HG03025 (cell line): Measurements from ENCODE around the gene MAGEB3.
"Not testable (repeated sequence)": the region's sequence is repeated elsewhere in the genome, so short reads cannot be mapped to it uniquely, and the experiment has no call there.

Source experiments
- ATAC-seq: cut with Tn5 transposase; IDR thresholded peaks from one replicate; pipeline ENCODE4 v1.9.1; 2021; ENCODE audit warnings: mild to moderate bottlenecking, moderate library complexity; ENCODE audit not compliant: unreplicated experiment, low FRiP score

The MAGEB3 gene, protein sequence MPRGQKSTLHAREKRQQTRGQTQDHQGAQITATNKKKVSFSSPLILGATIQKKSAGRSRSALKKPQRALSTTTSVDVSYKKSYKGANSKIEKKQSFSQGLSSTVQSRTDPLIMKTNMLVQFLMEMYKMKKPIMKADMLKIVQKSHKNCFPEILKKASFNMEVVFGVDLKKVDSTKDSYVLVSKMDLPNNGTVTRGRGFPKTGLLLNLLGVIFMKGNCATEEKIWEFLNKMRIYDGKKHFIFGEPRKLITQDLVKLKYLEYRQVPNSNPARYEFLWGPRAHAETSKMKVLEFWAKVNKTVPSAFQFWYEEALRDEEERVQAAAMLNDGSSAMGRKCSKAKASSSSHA

DNA sequence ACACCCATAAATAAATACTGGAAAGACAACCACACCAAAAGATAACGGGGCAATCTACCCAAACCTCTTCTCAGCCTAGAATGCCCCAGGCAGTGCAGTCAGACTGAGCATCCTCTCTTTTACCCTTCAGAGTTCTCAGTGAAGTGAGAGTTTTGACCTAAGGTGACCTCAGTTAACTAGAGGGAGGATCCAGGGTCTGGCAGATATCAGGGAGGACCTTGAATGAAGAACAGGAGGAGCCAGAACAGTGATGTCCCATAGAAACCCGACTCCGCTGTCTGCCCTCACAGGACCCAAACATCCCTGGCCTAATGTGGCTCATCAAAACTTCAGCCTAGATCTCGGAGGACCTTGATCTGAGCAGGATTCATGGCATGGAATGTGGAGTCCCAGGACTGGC, at the start of gene MAGEB3:
MAGEB3 (plus strand) TSS at position 263 of the 400 bp plus-strand sequence. CDS start 5,268 bp downstream, outside the sequence.
- no peak for ATAC-seq

DNA sequence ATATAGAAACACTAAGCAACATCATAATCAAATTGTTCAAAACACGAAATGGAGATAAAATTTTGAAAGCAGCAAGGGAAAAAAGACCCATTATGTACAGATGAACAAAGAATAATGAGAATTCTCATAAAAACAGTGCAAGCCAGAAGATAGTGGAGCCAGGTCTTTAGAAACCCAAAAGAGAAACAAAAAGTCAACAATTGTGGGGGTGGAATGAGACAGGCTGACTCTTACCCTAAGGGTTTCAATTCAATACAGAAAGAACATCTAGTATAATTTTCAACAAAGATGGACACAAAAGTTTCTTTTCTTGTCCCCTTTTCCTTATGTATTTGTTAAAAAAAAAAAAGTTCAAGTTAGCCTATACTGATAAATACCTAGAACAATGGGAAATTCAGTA, 49.1 kb upstream of the MAGEB3 start:
- ATAC-seq: peak; percentile 87

DNA sequence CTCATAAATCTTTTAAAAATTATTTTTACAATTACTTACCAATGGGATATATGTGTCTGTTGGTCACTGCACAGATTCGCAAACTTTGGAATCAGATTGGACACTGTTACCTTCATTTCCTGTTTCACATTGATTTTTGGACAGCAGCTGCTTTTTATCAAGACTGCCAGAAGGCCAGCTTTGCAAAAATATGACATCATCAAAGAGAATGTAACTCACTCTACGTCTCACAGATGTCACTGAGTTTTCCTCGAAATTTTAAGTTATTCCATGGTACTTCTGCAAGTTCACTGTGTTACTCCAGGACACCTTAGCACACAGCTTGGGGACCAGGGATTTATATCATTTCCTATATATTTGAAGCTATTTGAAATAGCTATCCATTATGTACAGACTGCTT, 46.9 kb upstream of the MAGEB3 start:
- ATAC-seq: no peak

- no peak for ATAC-seq
Measured at GRCh38 chrX:30190426-30190825, 40.0 kb upstream of the MAGEB3 start.

DNA sequence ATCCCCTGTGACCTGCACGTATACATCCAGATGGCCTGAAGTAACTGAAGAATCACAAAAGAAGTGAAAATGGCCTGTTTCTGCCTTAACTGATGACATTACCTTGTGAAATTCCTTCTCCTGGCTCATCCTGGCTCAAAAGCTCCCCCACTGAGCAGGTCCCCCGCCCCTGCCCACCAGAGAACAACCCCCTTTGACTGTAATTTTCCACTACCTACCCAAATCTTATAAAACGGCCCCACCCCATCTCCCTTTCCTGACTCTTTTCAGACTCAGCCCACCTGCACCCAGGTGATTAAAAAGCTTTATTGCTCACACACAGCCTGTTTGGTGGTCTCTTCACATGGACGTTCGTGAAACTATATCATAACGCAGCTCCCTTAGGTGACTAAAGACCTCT, 36.5 kb upstream of the MAGEB3 start:
- ATAC-seq: not testable (repeated sequence)

DNA sequence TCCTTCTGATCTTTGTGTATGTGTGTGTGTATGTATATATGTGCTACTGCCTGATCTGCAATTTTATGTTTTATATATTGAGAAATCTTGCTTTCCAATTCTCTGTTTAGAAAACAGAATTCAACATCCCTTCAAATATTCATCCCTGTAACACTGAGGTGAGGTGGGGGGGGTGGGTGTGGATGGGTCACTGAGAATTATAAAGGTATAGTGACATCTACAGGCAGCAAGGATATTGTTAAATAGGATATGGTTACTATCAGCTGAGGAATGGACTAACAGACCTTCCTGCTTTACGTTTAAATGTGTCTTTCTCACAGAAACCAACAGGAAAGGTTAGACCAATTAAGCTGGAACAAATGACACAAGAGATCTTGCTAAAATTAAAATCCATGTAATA, 34.1 kb upstream of the MAGEB3 start:
- no peak for ATAC-seq

GRCh38 chrX:30212172-30212571, 18.3 kb upstream of the MAGEB3 start:
- ATAC-seq: no peak

- ATAC-seq: no peak
Measured at GRCh38 chrX:30215357-30215843, 15.1 kb upstream of the MAGEB3 start, which contains the start of gene MAGEB2. Gene MAGEB2, plus strand, starts transcription at chrX:30215563. Its CDS starts 3,018 bp downstream, at chrX:30218581.

DNA sequence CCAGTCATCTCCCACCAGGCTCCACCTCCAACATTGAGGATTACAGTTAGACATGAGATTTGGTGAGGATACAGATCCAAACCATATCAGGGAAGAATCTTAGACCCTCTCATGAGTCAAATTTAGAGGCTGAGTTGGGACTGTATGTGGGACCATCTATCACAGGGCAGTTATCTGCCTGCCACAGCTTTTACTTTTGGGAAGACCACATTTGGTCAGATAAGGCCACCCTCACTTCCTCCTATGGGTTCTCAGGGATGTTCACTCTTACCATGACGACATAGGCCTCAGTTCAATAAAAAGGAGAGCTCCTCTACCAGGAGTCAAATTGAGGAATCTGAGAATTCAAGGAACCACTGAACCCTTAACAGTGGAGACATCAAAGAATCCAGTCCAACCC, 13.0 kb upstream of the MAGEB3 start:
- ATAC-seq: no peak

DNA sequence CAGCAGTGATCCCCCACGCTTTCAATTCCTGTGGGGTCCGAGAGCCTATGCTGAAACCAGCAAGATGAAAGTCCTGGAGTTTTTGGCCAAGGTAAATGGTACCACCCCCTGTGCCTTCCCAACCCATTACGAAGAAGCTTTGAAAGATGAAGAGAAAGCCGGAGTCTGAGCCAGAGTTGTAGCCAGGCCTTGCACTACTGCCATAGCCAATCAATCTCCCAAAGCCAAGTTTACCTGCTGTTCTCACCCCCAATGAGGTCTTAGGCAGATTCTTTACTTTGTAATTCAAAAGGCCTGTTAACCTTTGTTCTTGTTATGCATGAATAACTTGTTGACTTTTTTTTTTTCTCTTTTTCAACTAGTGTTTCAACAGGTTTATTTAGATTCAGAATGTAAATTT, 11.1 kb upstream of the MAGEB3 start:
- no peak for ATAC-seq

DNA sequence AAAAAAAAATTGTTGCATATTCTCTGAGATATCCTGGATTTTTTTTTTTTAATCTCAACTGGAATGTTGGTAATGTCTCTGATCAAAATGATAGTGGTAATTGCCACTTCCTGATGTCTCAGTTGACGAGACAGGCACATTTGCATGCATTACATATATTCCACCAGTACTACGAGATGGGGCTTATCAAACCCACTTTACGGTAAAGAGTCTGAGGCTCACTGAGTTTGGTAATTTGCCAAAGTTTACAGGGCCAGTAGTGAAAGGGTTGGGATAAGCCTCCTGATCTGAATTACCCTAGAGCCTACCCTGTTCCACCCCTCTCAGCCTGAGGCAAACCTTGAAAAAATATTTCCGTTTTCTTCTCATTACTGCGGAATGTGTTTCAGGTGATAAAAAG, 9.8 kb upstream of the MAGEB3 start:
- ATAC-seq: no peak

DNA sequence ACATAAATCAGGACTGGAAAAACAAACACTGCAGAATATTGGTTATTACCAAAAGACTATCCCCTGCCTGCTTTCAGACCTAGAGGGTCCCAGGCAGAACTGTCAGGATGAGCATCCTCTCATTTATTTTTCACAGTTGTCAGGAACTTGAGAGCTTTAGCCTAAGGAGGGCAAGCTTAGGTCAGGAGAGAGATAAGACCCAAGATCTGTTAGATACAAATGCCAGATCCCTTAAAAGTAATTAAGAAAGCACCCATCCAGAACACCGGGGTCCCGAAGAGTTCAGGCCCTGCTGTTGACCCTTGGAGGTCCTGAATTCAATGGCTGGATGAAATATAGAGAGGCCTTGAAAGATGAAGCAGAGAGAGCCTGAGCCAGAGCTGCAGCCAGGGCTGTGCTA, 5.9 kb upstream of the MAGEB3 start:
- no peak for ATAC-seq

- no peak for ATAC-seq
Measured at GRCh38 chrX:30228526-30228925, 1.9 kb upstream of the MAGEB3 start.

DNA sequence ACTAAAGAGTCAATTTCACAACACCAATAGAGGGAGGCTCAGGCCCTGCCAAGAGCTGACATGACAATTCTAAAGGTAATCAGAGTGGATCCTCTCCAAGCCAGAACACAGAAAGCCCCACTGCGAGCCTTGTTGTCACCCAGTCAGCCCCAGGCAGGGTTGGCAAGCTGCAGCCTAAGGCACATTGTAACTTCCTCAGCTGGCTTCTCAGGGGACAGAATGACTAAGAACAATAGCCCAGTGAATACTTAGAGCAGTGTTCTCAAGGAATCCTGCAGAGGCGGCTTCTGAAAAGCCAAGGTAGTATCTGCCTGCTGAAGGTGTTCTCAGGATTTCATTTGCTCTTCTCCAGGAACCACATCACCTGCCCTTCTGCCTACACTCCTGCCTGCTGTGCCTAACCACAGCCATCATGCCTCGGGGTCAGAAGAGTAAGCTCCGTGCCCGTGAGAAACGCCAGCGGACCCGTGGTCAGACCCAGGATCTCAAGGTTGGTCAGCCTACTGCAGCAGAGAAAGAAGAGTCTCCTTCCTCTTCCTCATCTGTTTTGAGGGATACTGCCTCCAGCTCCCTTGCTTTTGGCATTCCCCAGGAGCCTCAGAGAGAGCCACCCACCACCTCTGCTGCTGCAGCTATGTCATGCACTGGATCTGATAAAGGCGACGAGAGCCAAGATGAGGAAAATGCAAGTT, 11.4 kb downstream of the MAGEB3 start, which contains the start of gene MAGEB4:
MAGEB4 (plus strand) TSS at position 277 of the 692 bp plus-strand sequence; CDS start at position 413, 136 bp downstream.
- ATAC-seq: no peak

DNA sequence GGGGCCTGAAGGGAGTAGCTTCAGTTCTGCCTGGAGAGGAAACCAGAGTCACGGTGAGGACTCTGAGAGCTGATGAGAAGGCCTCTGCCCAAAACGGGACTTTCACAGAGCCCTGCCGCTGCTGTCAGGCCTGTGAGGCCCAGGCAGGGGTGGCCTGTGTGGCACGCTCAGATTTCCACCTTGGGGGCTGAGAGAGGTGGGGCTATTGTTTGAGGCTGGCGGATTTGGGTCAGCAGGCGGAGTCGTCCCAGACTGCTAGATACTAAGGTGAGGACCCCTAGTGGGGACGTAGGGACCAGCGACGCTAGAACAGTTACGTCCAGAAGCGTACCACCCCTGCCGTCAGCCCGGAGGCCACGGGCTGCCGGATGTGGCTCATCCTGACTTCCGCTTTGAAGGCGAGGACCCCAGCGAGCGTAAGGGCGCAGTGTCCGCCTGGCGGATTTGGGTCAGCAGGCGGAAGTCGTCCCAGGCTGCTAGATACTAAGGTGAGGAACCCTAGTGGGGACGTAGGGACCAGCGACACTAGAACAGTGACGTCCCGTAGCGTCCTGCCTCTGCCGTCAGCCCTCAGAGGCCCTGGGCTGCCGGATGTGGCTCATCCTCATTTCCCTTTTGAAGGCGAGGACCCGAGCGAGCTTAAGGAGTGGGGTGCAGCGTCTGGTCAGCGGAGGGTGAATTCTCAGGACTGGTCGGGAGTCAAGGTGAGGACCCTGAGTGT, 16.5 kb downstream of the MAGEB3 start, which contains the start of gene MAGEB1:
MAGEB1 (plus strand) TSS at position 378 of the 721 bp plus-strand sequence. CDS start 3,348 bp downstream, outside the sequence.
- peak; percentile 45 for ATAC-seq

- ATAC-seq: no peak
Measured at GRCh38 chrX:30248854-30249253, 18.4 kb downstream of the MAGEB3 start.

GRCh38 chrX:30253257-30253656, 22.8 kb downstream of the MAGEB3 start:
- peak; percentile 42 for ATAC-seq

- ATAC-seq: no peak
Measured at GRCh38 chrX:30259927-30260326, 29.5 kb downstream of the MAGEB3 start.

DNA sequence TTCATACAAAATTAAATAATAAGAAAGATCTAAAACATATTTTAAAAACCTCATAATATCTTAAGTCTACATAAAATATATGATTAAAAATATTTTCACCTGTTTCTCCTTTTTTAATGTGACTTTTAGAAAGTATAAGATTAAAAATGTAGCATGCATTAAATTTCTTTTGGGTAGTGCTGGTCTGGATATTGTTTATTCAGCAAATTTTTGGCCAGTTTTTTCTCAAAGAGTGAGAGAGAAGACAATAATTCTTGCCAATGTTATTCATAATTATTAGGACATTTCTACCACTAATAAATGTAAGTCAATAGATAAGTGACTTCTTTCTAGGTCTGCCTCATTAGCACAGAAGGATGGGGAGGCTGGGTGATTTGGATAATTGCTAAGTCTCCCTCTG, 30.6 kb downstream of the MAGEB3 start:
- no peak for ATAC-seq

DNA sequence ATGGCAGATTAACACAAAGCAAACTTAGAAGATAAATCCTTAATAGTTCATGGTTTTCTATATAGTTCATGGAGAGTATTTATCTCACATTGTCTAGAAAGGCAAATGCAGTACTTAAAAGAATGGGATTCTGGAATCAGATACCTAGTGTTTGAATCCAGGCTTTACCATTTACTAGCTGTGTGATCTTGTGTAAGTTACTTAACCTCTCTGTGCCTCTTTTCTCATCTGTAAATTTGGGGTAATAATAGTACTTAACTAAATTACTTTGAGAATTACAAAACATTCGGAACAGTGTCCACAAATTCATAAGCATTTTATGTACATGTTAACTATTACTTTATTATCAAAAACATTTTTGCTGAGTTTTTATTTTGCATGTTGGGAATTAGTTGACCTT, 32.3 kb downstream of the MAGEB3 start:
- no peak for ATAC-seq

- no peak for ATAC-seq
Measured at GRCh38 chrX:30270639-30271038, 40.2 kb downstream of the MAGEB3 start.
